ENCODE results near the gene NKTR.

Gene NKTR

DNA sequence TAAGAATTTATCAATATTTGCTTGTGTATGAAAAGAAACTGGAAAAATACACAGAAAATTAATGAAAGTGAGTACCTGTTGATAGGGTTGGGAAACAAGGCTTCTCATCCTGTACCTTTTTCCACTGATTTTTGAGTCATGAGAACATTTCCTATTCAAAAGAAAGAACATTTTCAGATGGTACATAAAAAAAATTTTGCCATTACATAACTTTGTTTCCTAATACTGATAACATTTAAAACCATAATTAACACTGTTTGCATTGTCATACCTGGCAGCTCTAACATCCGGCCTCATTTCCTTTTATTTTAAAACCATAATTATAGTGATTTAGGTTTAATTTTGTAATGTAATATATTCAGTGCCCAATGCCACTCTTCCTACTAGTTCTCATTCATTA lies 11.7 kb downstream of the NKTR start:
- no peak overlapping the region for H3K4me3 ChIP-seq (ENCODE audit: low read length)
- TF ChIP-seq CTCF (conservative IDR thresholded peaks at IDR 0.05; ENCODE audit: low read depth, low read length), result no peak
- no peak for DNase-seq (ENCODE audit: low read depth)

GRCh38 chr3:42612928-42613327 lies 12.4 kb downstream of the NKTR start:
- no peak for DNase-seq (ENCODE audit: low read depth)
- no peak overlapping the region for H3K4me3 ChIP-seq (ENCODE audit: low read length)
- TF ChIP-seq CTCF (conservative IDR thresholded peaks at IDR 0.05; ENCODE audit: low read depth, low read length), result no peak

DNA sequence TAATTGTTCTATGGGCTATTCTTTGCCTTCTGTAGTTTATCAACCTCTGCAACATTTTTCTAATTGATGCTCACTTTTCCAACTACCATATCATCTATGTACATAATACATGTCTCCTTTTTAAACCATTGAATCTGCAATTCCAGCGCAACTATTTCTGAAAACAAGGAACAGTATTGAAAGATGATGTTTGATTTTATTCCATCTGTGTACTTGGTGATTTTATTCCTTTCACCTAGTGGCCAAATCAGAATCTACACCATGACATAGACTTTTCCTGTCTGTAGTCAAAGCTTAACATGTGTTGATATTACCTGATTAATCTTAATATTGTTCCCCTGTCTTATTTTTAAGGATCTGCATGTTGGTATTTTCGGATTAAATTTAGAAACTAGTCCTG lies 13.0 kb downstream of the NKTR start:
- H3K4me3 ChIP-seq (ENCODE audit: low read length), result no peak overlapping the region
- no peak for DNase-seq (ENCODE audit: low read depth)
- peak; percentile 58 for TF ChIP-seq CTCF (conservative IDR thresholded peaks at IDR 0.05; ENCODE audit: low read depth, low read length)

DNA sequence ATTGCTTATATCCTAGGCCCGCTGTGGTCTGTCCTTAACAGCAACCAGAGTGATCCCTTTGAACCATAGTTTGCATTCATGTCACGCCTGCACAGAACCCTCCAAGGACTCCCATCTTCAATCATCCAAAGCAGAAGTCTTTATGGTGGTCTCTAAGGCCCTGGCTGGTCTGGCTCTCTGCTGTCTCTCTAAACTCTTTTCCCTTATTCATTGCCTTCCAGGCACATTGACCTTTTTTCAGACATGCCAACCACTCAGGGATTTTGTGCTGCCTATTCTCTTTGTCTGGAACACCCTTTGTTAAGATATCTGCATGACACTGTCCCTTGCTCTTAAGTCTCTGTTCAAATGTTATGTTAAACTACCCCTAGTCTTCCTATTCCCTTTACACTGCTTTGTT lies 31.1 kb downstream of the NKTR start:
- H3K4me3 ChIP-seq (ENCODE audit: low read length), result no peak overlapping the region
- no peak for TF ChIP-seq CTCF (conservative IDR thresholded peaks at IDR 0.05; ENCODE audit: low read depth, low read length)
- no peak for DNase-seq (ENCODE audit: low read depth)

DNA sequence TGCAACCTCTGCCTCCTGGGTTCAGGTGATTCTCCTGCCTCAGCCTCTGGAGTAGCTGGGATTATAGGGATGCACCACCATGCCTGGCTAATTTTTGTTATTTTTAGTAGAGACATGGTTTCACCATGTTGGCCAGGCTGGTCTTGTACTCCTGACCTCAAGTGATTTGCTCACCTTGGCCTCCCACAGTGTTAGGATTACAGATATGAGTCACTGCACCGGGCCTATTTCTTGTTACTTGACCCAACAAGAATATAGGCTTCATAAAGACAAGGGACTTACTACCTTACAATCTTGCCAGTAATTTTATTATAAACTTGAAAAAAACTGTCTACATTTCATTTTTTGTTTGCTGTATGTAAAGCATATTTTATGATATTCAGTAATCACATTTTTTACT lies 31.7 kb downstream of the NKTR start:
- H3K4me3 ChIP-seq (ENCODE audit: low read length), result no peak overlapping the region
- no peak for DNase-seq (ENCODE audit: low read depth)
- TF ChIP-seq CTCF (conservative IDR thresholded peaks at IDR 0.05; ENCODE audit: low read depth, low read length), result no peak

GRCh38 chr3:42633544-42633943 lies 33.1 kb downstream of the NKTR start:
- no peak overlapping the region for H3K4me3 ChIP-seq (ENCODE audit: low read length)
- TF ChIP-seq CTCF (conservative IDR thresholded peaks at IDR 0.05; ENCODE audit: low read depth, low read length), result no peak
- DNase-seq (ENCODE audit: low read depth), result no peak

- TF ChIP-seq CTCF (conservative IDR thresholded peaks at IDR 0.05; ENCODE audit: low read depth, low read length), result no peak
- DNase-seq (ENCODE audit: low read depth), result no peak
- no peak overlapping the region for H3K4me3 ChIP-seq (ENCODE audit: low read length)
Observed at GRCh38 chr3:42635111-42635510, 34.6 kb downstream of the NKTR start.

Measured in retinal pigment epithelial cell (primary cell).